GM12878 (cell line): Measurements from ENCODE around the gene MPV17. TPM values are rescaled to one million over a fixed set of nuclear protein-coding genes. Genes with fewer than 3 reads are reported as not detected.

Experiments
- ATAC-seq: fragments of 200-7000 bp; cut with Tn5 transposase; 3 replicates; pipeline ENCODE4 v1.9.1; 2020; ENCODE audit warnings: mild to moderate bottlenecking, moderate library complexity
- BruUV-seq: library from RNA; stranded (reverse); fragments of 400-500 nt; replicated peaks from 2 replicates; lab custom pipeline; 2021; lab: Mats Ljungman, UMichigan
- CTCF ChIA-PET: fragments of 300-600 bp; sonication (Branson Sonifier 250); formaldehyde crosslinking; extraction: SDS; loops from one replicate; lab custom pipeline; 2021; ENCODE audit warnings: inconsistent platforms; lab: Yijun Ruan, JAX
- POLR2A ChIA-PET: fragments of 350-600 bp; formaldehyde crosslinking; extraction: SDS; loops from one replicate; lab custom pipeline; 2021; ENCODE audit warnings: inconsistent platforms; lab: Charles Lee
- RAD21 ChIA-PET: fragments of 300-600 bp; sonication (Branson Sonifier 250); formaldehyde crosslinking; loops from one replicate; lab custom pipeline; 2023; ENCODE audit warnings: antibody characterized with exemption; ENCODE audit not compliant: unreplicated experiment; lab: Charles Lee
- SMC1A ChIA-PET: fragments of 300-600 bp; sonication (Branson Sonifier 250); formaldehyde crosslinking; loops from one replicate; lab custom pipeline; 2023; ENCODE audit not compliant: unreplicated experiment, uncharacterized antibody; lab: Charles Lee
- DNase-seq: peaks from one replicate; pipeline ENCODE4 v3.0.0-alpha.2; 2011; ENCODE audit warnings: low read depth, low spot score
- FAIRE-seq: peaks from 3 replicates; lab custom pipeline; 2011; peaks lifted over from hg19 to GRCh38; lab: Jason Lieb, UNC
- H2AFZ ChIP-seq: 2 replicates; pipeline ENCODE4 v1.6.0; 2011; ENCODE audit warnings: low read depth, low read length, control low read depth; ENCODE audit not compliant: control insufficient read depth
- H3K27ac ChIP-seq: 2 replicates; pipeline ENCODE4 v1.5.1; 2011; ENCODE audit warnings: control low read depth; ENCODE audit not compliant: control insufficient read depth, insufficient read depth
- H3K27me3 ChIP-seq, 2 experiments: replicated peaks in 1 of 2; 2 replicates each; pipeline versions ENCODE4 v1.6.0 to v1.6.1; 2011; ENCODE audit warnings: low read length in 1 of 2; ENCODE audit not compliant: control insufficient read depth in 2 of 2, insufficient read depth in 2 of 2
- H3K36me3 ChIP-seq, 2 experiments: 2 replicates each; pipeline ENCODE4 v1.5.1; 2011; ENCODE audit warnings: low read length in 1 of 2; ENCODE audit not compliant: control insufficient read depth in 2 of 2, insufficient read depth in 2 of 2
- H3K4me1 ChIP-seq: 2 replicates; pipeline ENCODE4 v1.6.1; 2011; ENCODE audit warnings: mild to moderate bottlenecking, low read length, moderate library complexity, mixed read lengths; ENCODE audit not compliant: control insufficient read depth, insufficient read depth
- H3K4me2 ChIP-seq: 2 replicates; pipeline ENCODE4 v1.6.0; 2011; ENCODE audit warnings: control low read depth; ENCODE audit not compliant: control insufficient read depth, insufficient read depth
- H3K4me3 ChIP-seq: fragments of 200-600 bp; sonication (generic); 2 replicates; pipeline ENCODE4 v1.5.1; 2016
- H3K79me2 ChIP-seq: 2 replicates; pipeline ENCODE4 v1.6.0; 2011; ENCODE audit warnings: low read length; ENCODE audit not compliant: control insufficient read depth, insufficient read depth
- H3K9ac ChIP-seq: 2 replicates; pipeline ENCODE4 v1.8.0; 2011; ENCODE audit warnings: low read length, control low read depth, mixed read lengths; ENCODE audit not compliant: control insufficient read depth, insufficient read depth
- H3K9me3 ChIP-seq: replicated peaks from 3 replicates; pipeline ENCODE4 v1.5.1; 2011; ENCODE audit warnings: mild to moderate bottlenecking, low read length; ENCODE audit not compliant: control insufficient read depth, insufficient read depth
- H4K20me1 ChIP-seq: 2 replicates; pipeline ENCODE4 v1.6.0; 2011; ENCODE audit not compliant: control insufficient read depth, insufficient read depth
- FOS ChIP-seq: IDR thresholded peaks from 3 replicates; pipeline ENCODE4 v1.6.1; 2011; ENCODE audit warnings: borderline replicate concordance; ENCODE audit not compliant: insufficient read length; ENCODE audit errors: extremely low read depth
- REST ChIP-seq: IDR thresholded peaks from 2 replicates; pipeline ENCODE4 v1.6.1; 2012; ENCODE audit warnings: mild to moderate bottlenecking, low read depth, low read length
- WGBS: methylation state at CpG from one replicate; pipeline ENCODE4 v1.1.6; 2016; ENCODE audit warnings: low lambda C conversion rate; ENCODE audit not compliant: insufficient replicate concordance, insufficient coverage; ENCODE audit errors: missing lambda C conversion rate; 5-methylcytosine and 5-hydroxymethylcytosine counted together
- in situ Hi-C: fragments of 300-500 bp; cut with MboI; formaldehyde crosslinking; loops from 9 replicates; pipeline ENCODE4 v1.14.3; 2018; ENCODE audit warnings: mixed read lengths
- intact Hi-C: fragments of 100-400 bp; cut with micrococcal nuclease; formaldehyde crosslinking; loops from one replicate; pipeline ENCODE4 v1.14.2; 2022; ENCODE audit not compliant: unreplicated experiment
- polyA plus RNA-seq, 11 experiments: library from polyadenylated mRNA; depleted of rRNA in 4 of 11; unstranded in 6 of 11; stranded (reverse) in 5 of 11; fragments of >200 nt; fragmentation: Nextera tagmentation in 4 of 11; fragmentation: Illumina TruSeq in 1 of 11; extraction: Ambion mirVana in 4 of 11; extraction: Trizol in 1 of 11; gene quantifications; 1 replicate in 1 of 11; 2 replicates in 10 of 11; pipeline versions ENCODE4 v1.2.1 to v1.2.3, GENCODE V29; 2011 to 2016; ENCODE audit warnings: inconsistent platforms in 2 of 11, missing spikeins in 2 of 11, low read depth in 1 of 11
- total RNA-seq, 4 experiments: library from RNA; depleted of rRNA in 3 of 4; stranded (reverse); fragments of >200 nt in 3 of 4; fragmentation: Illumina TruSeq in 1 of 4; extraction: Trizol in 1 of 4; gene quantifications; 2 replicates each; pipeline versions ENCODE4 v1.2.1 to v1.2.3, GENCODE V29; 2013 to 2021

MPV17 gene
- total and polyA plus RNA-seq, 10 of the 15 experiments (the other 5 are each of a cell fraction or from before 2014, with no cell fraction given), result 63.4 to 143 (median 89.0) TPM

DNA sequence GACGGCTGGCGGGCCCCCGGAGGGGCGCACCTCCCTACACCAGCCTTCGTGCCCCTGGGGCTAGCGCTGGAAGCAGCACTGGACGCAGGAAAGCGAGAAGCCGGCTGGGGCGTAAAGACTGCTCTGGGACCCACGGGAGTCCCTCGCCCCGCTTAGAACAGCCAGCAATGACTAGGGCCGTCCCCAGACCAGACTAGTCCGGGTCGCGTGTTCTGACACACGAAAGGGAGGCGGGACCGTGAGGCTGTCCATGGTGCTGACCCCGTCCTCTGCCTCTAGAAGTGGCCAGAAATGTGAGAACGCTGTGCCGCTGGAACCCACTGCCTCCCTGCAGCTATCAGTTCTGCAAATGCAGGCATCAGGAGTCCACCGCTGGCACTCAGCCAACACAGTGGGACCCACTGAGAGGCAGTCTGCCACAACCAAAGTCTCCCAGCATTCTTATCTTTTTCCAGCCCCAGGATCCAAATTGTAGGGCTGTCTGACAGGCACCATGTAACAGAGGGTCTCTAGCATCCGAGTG, 14.5 kb downstream of the MPV17 start, which contains the start of gene UCN:
UCN (minus strand) TSS at position 87 of the 523 bp plus-strand sequence. CDS start 550 bp downstream, outside the sequence.
- SMC1A ChIA-PET, result no interaction called here
- TF ChIP-seq FOS (no peak), REST (peak; percentile 67; the same call in 1 of the 2 replicates)
- TF ChIP-seq, all 136 proteins: peak for 1
- H2AFZ ChIP-seq, result no peak within 1 kb of the TSS
- no peak within 1 kb of the TSS for H3K9ac ChIP-seq
- H3K9me3 ChIP-seq, result no peaks in the 10 kb centered on the region; the same call in 2 of the 3 replicates
- H3K36me3 ChIP-seq, result peaks cover 0 to 3% of the 10 kb centered on the region in 2 experiments; a peak in 1 of 4 replicates
- DNase-seq (no peak), FAIRE-seq (no peak), ATAC-seq (no peak)
- 95% methylated on average over 25 of the region's 25 CpGs for WGBS
- H3K27ac ChIP-seq, result no peak within 1 kb of the TSS
- no peak within 1 kb of the TSS for H3K4me2 ChIP-seq
- no peaks in the 10 kb centered on the region for H3K79me2 ChIP-seq
- no peak within 1 kb of the TSS for H3K4me3 ChIP-seq
- in situ Hi-C loops (no loop called here), intact Hi-C loops (no loop called here)
- ChIA-PET POLR2A (no interaction called here), CTCF (no interaction called here), RAD21 (no interaction called here)
- no TSS peak for BruUV-seq
- no peaks in the 10 kb centered on the region for H3K4me1 ChIP-seq
- no peaks in the 10 kb centered on the region for H4K20me1 ChIP-seq
- no peaks in the 10 kb centered on the region; a peak in 1 of 4 replicates for H3K27me3 ChIP-seq
